Measurements from ENCODE around the gene KLK4. TPM values are rescaled to one million over a fixed set of nuclear protein-coding genes. Genes with fewer than 3 reads are reported as not detected.

Gene KLK4
- total and polyA plus RNA-seq, 10 donors, result 0.19 to 0.26 (median 0.20) TPM; not detected in 7

DNA sequence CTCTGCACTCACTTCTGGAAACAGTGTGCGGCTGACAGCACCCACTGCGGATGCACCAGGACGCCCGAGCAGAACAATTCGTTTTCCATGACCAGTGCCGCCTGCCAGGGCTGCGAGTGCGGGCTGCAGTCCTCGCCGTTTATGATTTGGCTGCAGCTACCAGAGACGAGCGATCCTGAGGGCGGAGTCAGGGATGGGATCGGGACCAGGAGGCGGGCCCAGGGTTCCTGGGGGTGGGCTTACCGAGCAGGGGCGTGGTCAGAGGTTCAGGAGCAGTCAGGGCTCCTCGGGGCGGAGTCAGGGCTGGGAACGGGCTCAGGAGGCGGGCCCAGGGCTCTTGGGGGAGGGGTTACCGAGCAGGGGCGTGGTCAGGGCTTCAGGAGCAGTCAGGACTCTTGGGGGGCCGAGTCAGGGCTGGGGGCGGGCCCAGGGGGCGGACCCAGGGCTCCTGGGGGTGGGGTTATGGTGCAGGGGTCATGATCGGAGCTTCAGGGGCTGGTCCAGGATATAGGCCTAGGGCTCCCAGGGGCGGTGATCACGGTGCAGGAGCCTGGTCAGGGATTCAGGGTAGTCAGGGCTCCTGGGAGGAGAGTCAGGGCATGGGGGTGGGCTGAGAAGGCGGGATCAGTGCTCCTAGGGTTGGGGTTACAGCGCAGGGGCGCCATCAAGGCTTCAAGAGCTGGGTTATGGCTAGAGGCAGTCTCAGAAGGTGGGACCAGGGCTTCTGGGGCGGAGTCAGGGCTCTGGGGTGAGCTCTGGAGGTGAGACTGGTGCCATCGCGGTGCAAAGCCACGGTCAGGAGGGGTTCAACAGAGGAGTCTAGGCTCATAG, 1.7 kb downstream of the KLK4 start:
- Histone ChIP-seq H3K9me3 (no peaks in the 10 kb centered on the region), H3K36me3 (no peaks in the 10 kb centered on the region), H3K27ac (no peak overlapping the region), H3K4me1 (peaks cover 0 to 9% (median 0%) of the 10 kb centered on the region in 6 donors), H3K27me3 (replicated peaks in 1 of 7) (peaks cover 0 to 89% (median 40%) of the 10 kb centered on the region in 7 donors), H3K4me3 (peak overlapping the region in 3 of 8 donors; percentile 10 to 46 (median 20))
- DNase-seq, result no peak
- TF ChIP-seq, protein P1, sequence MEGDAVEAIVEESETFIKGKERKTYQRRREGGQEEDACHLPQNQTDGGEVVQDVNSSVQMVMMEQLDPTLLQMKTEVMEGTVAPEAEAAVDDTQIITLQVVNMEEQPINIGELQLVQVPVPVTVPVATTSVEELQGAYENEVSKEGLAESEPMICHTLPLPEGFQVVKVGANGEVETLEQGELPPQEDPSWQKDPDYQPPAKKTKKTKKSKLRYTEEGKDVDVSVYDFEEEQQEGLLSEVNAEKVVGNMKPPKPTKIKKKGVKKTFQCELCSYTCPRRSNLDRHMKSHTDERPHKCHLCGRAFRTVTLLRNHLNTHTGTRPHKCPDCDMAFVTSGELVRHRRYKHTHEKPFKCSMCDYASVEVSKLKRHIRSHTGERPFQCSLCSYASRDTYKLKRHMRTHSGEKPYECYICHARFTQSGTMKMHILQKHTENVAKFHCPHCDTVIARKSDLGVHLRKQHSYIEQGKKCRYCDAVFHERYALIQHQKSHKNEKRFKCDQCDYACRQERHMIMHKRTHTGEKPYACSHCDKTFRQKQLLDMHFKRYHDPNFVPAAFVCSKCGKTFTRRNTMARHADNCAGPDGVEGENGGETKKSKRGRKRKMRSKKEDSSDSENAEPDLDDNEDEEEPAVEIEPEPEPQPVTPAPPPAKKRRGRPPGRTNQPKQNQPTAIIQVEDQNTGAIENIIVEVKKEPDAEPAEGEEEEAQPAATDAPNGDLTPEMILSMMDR (IDR thresholded peaks at IDR 0.05 in 8 of 11, conservative IDR thresholded peaks at IDR 0.05 in 3 of 11), result no peak
- TF ChIP-seq POLR2A (IDR thresholded peaks at IDR 0.05) (no peak), POLR2AphosphoS5 (IDR thresholded peaks at IDR 0.05) (no peak)
- intact Hi-C loops (cut with DNase I; ENCODE audit: low total_unique reads), result no loop called here
- 4 to 12% (median 5%) methylated on average over 29 to 36 of the region's 36 CpGs for WGBS, 5 donors

DNA sequence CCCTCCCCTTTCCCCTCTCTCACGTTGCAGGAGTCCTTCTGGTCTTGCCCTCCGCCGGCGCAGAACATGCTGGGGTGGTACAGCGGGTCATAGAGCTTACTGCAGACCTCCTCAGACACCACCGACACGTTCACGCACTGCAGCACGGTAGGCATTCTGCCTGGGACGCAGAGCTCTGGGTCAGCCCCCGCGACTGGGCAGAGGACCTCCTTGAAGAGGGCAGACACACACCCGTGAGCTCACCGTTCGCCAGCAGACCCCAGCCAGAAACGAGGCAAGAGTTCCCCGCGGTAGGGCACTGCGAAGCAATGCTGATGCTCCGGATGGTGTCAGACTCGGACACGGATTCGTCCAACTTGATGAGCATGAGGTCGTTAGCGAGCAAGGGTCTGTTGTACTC, 2.9 kb downstream of the KLK4 start:
- WGBS, 5 donors, result 58 to 74% (median 65%) methylated on average over 12 to 25 of the region's 25 CpGs
- H3K4me3 ChIP-seq, result no peak overlapping the region
- TF ChIP-seq, protein P1 (IDR thresholded peaks at IDR 0.05 in 8 of 11, conservative IDR thresholded peaks at IDR 0.05 in 3 of 11), result no peak
- no peak for TF ChIP-seq POLR2AphosphoS5 (IDR thresholded peaks at IDR 0.05)
- no peak for TF ChIP-seq POLR2A (IDR thresholded peaks at IDR 0.05)
- H3K27me3 ChIP-seq (replicated peaks in 1 of 7), result peaks cover 0 to 92% (median 40%) of the 10 kb centered on the region in 7 donors
- no peak for DNase-seq
- H3K4me1 ChIP-seq, result peaks cover 0 to 9% (median 0%) of the 10 kb centered on the region in 6 donors
- H3K36me3 ChIP-seq, result no peaks in the 10 kb centered on the region
- H3K27ac ChIP-seq, result no peak overlapping the region
- no peaks in the 10 kb centered on the region for H3K9me3 ChIP-seq
- intact Hi-C loops (cut with DNase I; ENCODE audit: low total_unique reads), result no loop called here

DNA sequence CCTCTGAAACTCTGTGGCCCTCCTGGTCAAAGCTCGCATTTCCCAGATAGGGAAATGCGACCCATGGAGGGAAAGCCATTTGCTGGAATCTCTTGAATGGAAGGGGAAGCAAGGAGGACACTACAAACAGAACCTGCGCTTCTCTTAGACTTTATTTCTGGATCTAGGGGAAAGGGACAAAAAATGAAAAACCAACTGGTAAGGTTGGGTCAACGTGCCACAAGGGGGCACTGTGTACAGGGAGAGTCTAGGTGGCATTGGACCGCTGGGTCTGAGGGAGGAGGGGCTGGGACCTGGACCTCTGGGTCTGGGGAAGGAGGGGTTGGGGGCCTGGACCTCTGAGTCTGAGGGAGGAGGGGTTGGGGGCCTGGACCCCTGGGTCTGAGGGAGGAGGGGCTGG, 5.0 kb downstream of the KLK4 start:
- Histone ChIP-seq H3K27ac (no peak overlapping the region), H3K4me1 (peaks cover 0 to 9% (median 0%) of the 10 kb centered on the region in 6 donors), H3K27me3 (replicated peaks in 1 of 7) (peaks cover 0 to 76% (median 28%) of the 10 kb centered on the region in 7 donors), H3K9me3 (no peaks in the 10 kb centered on the region), H3K36me3 (no peaks in the 10 kb centered on the region), H3K4me3 (no peak overlapping the region)
- intact Hi-C loops (cut with DNase I; ENCODE audit: low total_unique reads), result no loop called here
- WGBS, 5 donors, result 11 to 21% (median 14%) methylated on average over 5 of the region's 5 CpGs
- no peak for DNase-seq
- TF ChIP-seq, protein P1 (IDR thresholded peaks at IDR 0.05 in 8 of 11, conservative IDR thresholded peaks at IDR 0.05 in 3 of 11), result peak in 5 of 11 experiments; percentile 14 to 43 (median 22)
- TF ChIP-seq POLR2A (IDR thresholded peaks at IDR 0.05), result no peak
- TF ChIP-seq POLR2AphosphoS5 (IDR thresholded peaks at IDR 0.05), result no peak

DNA sequence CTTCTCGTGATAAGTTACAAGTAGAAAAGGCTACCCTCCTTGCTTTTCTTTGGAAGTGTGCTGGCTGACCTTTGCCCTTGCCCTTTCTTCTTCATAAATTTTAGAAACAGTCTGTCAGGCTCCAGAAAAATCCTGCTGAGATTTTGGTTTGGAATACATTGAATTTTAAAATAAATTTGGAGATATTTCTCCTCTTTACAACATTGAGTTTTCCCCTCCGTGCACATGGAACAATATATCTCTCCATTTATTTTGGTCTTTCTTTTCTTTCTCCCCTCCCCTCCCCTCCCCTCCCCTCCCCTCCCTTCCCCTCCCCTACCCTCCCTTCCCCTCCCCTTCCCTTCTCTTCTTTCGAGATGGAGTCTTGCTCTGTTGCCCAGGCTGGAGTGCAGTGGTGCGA, 8.6 kb downstream of the KLK4 start:
- H3K27me3 ChIP-seq (replicated peaks in 1 of 7), result peaks cover 0 to 59% (median 7%) of the 10 kb centered on the region in 7 donors
- no peak overlapping the region for H3K27ac ChIP-seq
- no peaks in the 10 kb centered on the region for H3K9me3 ChIP-seq
- DNase-seq, result no peak
- 67 to 79% (median 73%) methylated on average over 3 to 4 of the region's 4 CpGs for WGBS, 5 donors
- intact Hi-C loops (cut with DNase I; ENCODE audit: low total_unique reads), result no loop called here
- no peaks in the 10 kb centered on the region for H3K36me3 ChIP-seq
- H3K4me3 ChIP-seq, result no peak overlapping the region
- TF ChIP-seq POLR2AphosphoS5 (IDR thresholded peaks at IDR 0.05), result no peak
- TF ChIP-seq, protein P1 (IDR thresholded peaks at IDR 0.05 in 8 of 11, conservative IDR thresholded peaks at IDR 0.05 in 3 of 11), result no peak
- no peak for TF ChIP-seq POLR2A (IDR thresholded peaks at IDR 0.05)
- no peaks in the 10 kb centered on the region for H3K4me1 ChIP-seq

Measured in spleen (tissue), 11 donors.